HL-60 (cell line): ENCODE data around the gene PARD3.

ENCODE experiments used
- SPI1 ChIP-seq: IDR thresholded peaks from 2 replicates; pipeline ENCODE4 v1.6.1; 2012; ENCODE audit warnings: low read depth, mild to moderate bottlenecking, borderline replicate concordance
- TF ChIP-seq, protein P1 (sequence below): IDR thresholded peaks from one replicate; pipeline ENCODE4 v1.5.1; 2011; ENCODE audit warnings: low read length, control low read depth, inconsistent platforms; ENCODE audit not compliant: insufficient read depth
- TF ChIP-seq, protein P2 (sequence below): IDR thresholded peaks from 2 replicates; pipeline ENCODE4 v1.6.1; 2012; ENCODE audit warnings: low read depth; ENCODE audit not compliant: insufficient replicate concordance

DNA sequence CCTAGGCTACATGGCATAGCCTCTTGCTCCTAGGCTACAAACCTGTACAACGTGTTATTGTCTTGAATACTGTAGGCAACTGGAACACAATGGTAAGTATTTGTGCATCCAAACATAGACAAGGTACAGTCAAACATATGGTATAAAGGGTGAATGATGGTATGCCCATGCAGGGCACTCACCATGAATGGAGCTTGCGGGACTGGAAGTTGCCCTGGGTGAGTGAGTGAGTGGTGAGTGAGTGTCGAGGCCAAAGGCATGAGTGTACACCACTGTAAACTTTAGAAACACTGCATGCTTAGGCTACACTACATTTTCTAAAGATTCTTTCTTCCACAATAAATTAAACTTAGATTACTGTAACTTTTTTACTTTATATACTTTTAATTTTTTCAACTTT lies 165.7 kb downstream of the PARD3 start:
- TF ChIP-seq, protein P1, sequence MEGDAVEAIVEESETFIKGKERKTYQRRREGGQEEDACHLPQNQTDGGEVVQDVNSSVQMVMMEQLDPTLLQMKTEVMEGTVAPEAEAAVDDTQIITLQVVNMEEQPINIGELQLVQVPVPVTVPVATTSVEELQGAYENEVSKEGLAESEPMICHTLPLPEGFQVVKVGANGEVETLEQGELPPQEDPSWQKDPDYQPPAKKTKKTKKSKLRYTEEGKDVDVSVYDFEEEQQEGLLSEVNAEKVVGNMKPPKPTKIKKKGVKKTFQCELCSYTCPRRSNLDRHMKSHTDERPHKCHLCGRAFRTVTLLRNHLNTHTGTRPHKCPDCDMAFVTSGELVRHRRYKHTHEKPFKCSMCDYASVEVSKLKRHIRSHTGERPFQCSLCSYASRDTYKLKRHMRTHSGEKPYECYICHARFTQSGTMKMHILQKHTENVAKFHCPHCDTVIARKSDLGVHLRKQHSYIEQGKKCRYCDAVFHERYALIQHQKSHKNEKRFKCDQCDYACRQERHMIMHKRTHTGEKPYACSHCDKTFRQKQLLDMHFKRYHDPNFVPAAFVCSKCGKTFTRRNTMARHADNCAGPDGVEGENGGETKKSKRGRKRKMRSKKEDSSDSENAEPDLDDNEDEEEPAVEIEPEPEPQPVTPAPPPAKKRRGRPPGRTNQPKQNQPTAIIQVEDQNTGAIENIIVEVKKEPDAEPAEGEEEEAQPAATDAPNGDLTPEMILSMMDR, result no peak
- TF ChIP-seq, protein P2, sequence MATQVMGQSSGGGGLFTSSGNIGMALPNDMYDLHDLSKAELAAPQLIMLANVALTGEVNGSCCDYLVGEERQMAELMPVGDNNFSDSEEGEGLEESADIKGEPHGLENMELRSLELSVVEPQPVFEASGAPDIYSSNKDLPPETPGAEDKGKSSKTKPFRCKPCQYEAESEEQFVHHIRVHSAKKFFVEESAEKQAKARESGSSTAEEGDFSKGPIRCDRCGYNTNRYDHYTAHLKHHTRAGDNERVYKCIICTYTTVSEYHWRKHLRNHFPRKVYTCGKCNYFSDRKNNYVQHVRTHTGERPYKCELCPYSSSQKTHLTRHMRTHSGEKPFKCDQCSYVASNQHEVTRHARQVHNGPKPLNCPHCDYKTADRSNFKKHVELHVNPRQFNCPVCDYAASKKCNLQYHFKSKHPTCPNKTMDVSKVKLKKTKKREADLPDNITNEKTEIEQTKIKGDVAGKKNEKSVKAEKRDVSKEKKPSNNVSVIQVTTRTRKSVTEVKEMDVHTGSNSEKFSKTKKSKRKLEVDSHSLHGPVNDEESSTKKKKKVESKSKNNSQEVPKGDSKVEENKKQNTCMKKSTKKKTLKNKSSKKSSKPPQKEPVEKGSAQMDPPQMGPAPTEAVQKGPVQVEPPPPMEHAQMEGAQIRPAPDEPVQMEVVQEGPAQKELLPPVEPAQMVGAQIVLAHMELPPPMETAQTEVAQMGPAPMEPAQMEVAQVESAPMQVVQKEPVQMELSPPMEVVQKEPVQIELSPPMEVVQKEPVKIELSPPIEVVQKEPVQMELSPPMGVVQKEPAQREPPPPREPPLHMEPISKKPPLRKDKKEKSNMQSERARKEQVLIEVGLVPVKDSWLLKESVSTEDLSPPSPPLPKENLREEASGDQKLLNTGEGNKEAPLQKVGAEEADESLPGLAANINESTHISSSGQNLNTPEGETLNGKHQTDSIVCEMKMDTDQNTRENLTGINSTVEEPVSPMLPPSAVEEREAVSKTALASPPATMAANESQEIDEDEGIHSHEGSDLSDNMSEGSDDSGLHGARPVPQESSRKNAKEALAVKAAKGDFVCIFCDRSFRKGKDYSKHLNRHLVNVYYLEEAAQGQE, result no peak
- no peak for TF ChIP-seq SPI1
